Measurements from ENCODE around the gene PCMT1.
"Not testable (repeated sequence)": the region's sequence is repeated elsewhere in the genome, so short reads cannot be mapped to it uniquely, and the experiment has no call there.

The PCMT1 gene

GRCh38 chr6:149749594-149750135, at the start of gene PCMT1:
Gene PCMT1, plus strand, starts transcription at chr6:149749741. Its CDS starts 161 bp downstream, at chr6:149749902.
- peak; percentile 67 for DNase-seq

- peak; percentile 8 for DNase-seq
Measured at GRCh38 chr6:149701714-149702113, 47.8 kb upstream of the PCMT1 start.

GRCh38 chr6:149711711-149712110, 37.8 kb upstream of the PCMT1 start:
- no peak for DNase-seq

- DNase-seq = no peak
Measured at GRCh38 chr6:149714442-149714841, 35.1 kb upstream of the PCMT1 start.

- no peak for DNase-seq
Measured at GRCh38 chr6:149716181-149716963, 33.2 kb upstream of the PCMT1 start.

- DNase-seq = no peak
Measured at GRCh38 chr6:149717255-149717587, 32.3 kb upstream of the PCMT1 start.

- DNase-seq = peak; percentile 68
Measured at GRCh38 chr6:149717588-149718458, 31.7 kb upstream of the PCMT1 start, which contains the start of gene LATS1. Gene LATS1, minus strand, starts transcription at chr6:149718101. Its CDS starts 15,975 bp downstream, at chr6:149702126.

GRCh38 chr6:149719531-149719930, 30.0 kb upstream of the PCMT1 start:
- no peak for DNase-seq

GRCh38 chr6:149723262-149723661, 26.3 kb upstream of the PCMT1 start:
- DNase-seq = no peak

- peak; percentile 55 for DNase-seq
Measured at GRCh38 chr6:149723771-149724417, 25.6 kb upstream of the PCMT1 start.

GRCh38 chr6:149725785-149726184, 23.8 kb upstream of the PCMT1 start:
- no peak for DNase-seq

- DNase-seq = no peak
Measured at GRCh38 chr6:149727793-149728498, 21.6 kb upstream of the PCMT1 start.

GRCh38 chr6:149728499-149729234, 20.9 kb upstream of the PCMT1 start:
- no peak for DNase-seq

GRCh38 chr6:149729824-149730223, 19.7 kb upstream of the PCMT1 start:
- no peak for DNase-seq

GRCh38 chr6:149733089-149733720, 16.3 kb upstream of the PCMT1 start:
- DNase-seq = no peak

- DNase-seq = no peak
Measured at GRCh38 chr6:149734915-149735314, 14.6 kb upstream of the PCMT1 start.

GRCh38 chr6:149745252-149745651, 4.3 kb upstream of the PCMT1 start:
- DNase-seq = not testable (repeated sequence)

GRCh38 chr6:149746147-149746946, 3.2 kb upstream of the PCMT1 start, which contains the start of gene NUP43:
Gene NUP43, minus strand, starts transcription at chr6:149746529. Its CDS starts 34 bp downstream, at chr6:149746495.
- peak; percentile 82 for DNase-seq

GRCh38 chr6:149749082-149749593, 403 bp upstream of the PCMT1 start:
- not testable (repeated sequence) for DNase-seq

- peak; percentile 23 for DNase-seq
Measured at GRCh38 chr6:149750136-149750609, 632 bp downstream of the PCMT1 start.

Data from amniotic stem cell (primary cell).